Measurements from ENCODE around the gene SLC25A38.
A peak's percentile ranks its signal among the peaks of the same experiment; 100 is the strongest.

Gene SLC25A38

DNA sequence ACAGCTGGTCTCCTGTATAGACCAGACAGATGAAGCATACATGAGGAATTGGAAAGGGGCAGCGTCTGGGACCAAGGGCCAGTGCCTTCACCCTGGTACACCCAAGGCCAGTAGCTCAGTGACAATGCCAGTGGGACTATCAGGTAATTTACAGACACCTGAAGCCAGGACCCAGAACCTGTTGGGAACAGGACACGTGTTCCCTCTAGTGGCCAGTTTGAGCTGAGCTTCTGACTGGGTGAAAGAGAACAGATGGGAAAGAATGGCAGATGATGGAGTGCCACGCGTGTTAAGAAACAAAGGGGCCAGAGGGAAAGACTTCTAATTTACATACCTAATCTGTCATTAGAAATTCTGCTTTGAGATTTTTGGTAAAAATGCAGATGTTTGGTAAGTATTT lies 5.1 kb upstream of the SLC25A38 start:
- DNase-seq = peak; percentile 67

DNA sequence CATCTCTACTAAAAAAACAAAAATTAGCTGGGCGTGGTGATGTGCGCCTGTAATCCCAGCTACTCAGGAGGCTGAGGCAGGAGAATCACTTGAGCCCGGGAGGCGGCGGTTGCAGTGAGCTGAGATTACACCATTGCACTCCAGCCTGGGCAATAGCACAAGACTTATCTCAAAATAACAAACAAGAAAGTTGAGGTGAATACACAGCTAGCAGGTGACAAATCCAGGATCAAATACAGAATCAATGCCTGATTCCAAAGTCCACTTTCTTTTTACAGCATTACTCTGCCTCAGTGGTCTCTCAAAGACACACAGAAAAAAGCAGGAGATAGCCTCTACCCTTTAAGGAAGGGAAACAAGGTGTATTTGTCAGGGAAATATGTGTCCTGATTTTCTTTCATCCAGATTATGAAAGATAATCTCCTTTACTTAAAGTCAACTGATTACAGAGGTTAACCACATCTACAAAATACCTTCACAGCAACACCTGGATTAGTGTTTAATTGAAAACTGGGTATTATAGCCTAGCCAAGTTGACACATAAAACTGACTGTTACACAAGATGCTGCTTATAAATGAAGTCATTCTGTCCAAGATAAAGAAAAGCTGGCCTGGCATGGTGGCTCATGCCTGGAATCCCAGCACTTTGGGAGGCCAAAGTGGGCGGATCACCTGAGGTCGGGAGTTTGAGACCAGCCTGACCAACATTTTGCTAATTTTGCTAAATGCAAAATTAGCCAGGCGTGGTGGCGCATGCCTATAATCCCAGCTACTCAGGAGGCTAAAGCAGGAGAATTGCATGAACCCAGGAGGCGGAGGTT lies 4.0 kb upstream of the SLC25A38 start:
- no peak for DNase-seq

DNA sequence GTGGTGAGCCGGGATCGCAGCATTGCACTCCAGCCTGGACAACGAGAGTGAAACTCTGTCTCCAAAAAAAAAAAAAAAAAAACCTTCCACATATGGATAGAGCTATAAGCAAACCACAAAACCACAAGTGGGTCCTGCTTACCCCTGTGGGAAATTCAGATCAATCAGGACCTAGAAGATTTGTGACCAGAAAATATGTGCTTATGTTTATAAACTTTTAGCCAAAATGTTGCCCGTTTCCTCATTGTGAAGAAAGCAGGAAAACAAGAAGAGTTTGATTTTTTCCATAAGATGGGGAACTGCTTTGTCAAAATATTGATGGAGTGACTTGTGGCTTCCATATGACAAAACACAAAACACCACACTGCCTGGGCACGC lies 3.4 kb upstream of the SLC25A38 start:
- DNase-seq = no peak

DNA sequence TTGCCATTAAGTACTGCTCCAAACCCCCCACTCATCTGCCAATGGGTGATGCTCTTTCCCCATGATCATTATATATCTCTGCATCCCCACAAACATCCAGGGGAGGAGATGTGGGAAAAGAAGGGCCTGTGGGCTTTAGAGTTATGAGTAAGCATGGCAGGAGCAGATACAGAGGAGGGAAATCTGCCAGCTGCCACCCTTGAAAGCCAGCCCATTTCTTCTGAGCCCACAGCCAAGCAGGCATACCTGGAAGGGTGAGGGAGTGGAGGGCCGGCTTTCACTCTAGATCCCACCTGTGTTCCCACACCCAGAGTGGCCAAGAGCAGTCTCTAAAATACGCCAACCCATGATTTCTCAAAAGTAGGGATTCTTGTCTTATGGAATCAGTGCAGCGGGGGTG lies 1.7 kb upstream of the SLC25A38 start:
- no peak for DNase-seq

DNA sequence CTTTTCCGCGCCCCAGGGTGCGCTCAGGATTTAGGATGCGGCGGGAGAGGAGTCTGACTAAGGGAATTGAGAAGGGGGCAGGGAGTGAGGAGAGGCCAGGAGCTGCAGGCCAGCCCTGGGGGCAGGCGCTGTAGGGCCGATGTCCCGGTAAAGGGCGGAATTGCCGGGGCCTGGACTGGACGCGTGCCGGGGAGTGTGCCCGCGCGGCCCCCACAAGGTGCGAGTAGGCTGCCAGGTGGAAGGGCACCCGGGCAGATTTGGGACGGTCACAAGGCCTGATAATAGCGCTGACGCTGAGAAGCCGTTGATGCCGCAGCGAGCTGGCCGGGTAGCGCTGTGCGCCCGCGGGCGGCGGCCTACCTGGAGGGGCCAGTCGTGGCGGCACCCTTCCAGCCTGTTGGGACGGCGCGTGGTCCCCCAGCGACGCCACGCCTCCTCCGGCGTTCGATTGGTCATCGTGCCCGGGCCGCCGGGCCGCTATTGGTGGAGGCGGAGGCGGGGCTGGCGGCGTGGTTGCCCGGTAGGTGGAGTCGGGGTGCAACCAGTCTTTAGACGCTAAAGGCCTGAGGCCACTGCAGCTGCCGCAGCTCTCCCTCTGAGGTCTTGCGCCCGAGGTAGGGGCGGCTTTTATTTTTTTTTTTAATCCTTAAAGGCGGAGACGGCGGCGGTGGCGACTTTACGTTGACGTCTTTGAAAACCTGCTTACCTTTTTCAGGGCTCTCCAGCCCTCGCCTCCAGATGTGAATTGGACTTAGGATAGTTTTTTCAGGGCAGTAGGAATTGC lies 903 bp downstream of the SLC25A38 start:
- DNase-seq = peak; percentile 96

DNA sequence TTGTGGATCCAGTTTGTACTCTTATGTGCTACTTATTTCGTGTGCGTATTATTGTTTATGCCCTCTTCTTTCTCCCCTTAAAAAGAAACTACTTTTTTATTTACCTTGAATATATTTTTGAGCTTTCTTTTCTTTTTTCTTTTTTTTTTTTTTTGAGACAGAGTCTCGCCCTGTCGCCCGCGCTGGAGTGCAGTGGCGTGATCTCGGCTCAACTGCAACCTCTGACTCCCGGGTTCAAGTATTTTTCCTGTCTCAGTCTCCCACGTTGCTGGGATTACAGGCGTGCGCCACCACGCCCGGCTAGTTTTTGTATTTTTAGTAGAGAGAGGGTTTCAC lies 1.5 kb downstream of the SLC25A38 start:
- no peak for DNase-seq

DNA sequence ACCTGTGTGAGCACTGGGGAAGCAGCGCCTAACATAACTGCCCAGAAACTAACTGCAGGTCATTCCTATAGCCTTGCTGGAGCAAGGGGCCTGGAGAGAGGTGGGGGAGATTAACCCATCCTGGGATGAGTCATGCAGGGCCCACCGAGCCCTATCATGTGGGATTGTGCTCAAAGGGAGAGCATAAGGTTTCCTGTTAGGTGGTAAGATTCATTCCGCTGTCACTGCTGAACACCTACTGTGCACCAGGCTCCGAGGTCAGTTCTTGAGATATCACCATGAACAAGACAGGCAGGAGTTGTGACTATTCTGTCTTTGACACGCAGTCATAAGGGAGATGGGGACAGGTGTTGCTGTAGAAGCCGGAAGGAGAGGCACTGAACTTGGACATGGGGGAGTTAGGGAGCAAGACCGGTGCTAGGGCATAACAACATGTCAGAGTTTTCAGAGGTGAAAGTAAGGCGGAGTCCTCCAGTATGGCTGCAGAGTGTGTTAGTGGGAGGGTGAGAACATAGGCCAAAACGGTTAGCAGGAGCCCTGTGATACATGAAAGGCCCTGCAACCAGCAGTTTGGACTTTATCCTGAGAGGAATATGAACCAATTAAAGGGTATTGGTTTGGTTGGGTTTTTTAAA lies 2.4 kb downstream of the SLC25A38 start:
- no peak for DNase-seq

DNA sequence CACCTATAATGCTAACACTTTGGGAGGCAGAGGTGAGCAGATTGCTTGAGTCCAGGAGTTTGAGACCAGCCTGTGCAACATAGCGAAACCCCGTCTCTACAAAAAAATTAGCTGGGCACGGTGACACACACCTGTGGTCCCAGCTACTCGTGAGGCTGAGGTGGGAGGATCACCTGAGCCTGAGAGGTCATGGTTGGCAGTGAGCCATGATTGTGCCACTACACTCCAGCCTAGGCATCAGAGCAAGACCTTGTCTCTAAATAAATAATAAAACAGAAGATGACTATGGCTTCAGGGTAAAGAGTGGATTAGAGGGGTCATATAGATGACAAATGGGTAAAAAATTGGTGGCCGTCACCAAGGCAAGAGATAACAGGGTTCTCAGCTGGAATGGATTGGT lies 3.1 kb downstream of the SLC25A38 start:
- DNase-seq = no peak

DNA sequence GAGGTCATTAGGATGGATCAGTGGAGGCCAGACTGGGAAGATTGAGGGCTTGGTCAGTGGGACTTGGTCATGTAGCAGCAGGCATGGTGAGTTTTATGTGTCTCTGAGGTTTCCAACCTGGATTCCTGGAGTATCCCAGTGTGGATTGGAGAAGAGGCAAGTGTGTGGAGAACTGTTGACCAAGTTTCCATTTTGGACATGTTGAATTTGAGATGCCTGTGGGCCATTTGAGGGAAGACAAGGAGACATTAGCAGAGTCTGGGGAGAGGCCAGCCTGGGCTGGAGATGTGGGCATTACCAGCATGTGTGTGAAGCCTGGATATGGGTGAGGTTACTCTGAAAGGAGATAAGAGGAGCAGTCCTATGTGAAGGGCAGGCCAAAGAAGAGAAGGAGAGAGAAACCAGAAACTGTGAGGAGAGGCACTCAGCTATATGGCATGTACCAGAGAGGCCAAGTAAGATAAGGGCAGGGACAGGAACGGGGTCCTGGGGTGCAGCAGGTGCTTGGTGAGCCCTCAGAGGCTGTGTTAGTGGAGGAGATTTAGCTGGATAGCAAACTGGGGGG lies 4.3 kb downstream of the SLC25A38 start:
- DNase-seq = no peak

DNA sequence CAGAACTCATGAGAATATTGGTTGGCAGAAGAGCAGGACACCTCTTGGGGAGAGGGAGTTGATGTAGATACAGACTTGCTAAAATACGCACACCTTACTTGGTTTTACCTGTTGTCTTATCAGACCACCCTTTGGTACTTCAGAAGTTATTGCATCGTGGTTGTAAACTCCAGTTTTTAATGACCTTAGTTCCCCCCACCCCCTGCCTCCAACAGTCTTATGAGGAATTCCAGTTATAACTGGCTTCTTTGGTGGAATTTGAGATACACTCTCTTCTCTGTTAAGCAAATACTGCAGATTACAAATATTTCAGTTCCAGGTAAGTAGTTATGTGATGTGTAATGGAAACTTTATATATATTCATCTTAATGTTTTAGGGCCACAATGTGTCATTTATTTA lies 5.0 kb downstream of the SLC25A38 start:
- DNase-seq = no peak

DNA sequence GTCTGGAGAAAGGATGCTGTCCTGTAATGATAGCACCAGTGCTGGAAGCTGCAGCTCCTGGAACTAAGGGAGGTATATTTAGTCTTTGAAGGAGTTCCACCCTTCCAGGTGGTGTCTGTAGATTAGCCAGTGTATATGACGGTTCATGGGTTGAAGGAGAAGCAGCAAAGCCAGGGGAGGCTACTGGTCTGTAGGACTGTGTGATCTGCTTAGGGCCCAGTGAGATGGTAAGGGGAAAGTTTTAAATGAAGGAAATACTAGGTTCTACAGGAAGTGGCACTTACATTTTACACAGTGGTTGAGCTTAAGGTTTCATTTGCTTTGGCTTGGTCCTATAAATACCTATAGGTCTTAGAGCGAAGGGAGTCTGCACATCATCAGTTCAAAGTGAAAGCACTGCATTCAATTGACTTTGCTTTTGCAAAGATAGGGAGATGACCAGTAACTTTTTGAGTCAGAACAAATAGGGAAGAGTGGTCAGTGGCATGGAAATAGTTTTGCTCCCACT lies 5.6 kb downstream of the SLC25A38 start:
- no peak for DNase-seq

DNA sequence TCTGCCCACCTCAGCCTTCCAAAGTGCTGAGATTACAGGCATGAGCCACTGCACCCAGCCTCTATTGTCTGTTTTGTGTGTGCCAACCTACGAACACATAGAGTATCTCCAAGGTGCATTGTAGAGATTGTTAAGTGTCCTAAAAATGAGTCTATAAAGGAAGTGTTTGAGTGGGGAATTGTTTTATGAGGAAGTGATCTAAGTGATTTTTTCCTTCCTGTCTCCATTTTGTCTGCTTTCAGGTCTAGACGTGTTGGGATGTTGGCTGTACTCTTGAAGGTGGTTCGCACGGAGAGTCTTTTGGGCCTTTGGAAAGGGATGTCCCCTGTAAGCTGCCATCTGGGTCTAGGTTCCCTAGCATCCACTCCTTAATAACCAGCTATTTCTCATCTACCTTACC lies 7.0 kb downstream of the SLC25A38 start:
- no peak for DNase-seq

DNA sequence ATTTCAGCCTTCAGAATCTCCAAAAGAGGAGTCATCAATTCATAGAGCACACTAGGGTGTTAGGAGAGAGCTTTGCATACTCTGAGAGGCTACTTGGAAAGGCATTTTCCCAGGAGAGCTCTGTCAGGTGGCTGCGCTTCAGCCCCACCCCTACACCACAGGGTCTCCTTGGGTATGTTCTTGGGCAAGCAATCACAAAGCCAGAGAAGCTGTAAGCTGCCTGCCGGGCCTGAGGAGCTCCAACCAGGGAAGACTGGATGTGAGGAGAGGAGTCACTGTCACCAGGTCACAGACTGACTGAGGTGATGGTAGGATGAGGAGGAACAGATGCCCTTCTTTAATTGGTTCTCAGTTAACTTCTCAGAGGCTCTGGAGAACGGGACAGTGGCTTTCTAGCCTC lies 13.5 kb downstream of the SLC25A38 start:
- no peak for DNase-seq

DNA sequence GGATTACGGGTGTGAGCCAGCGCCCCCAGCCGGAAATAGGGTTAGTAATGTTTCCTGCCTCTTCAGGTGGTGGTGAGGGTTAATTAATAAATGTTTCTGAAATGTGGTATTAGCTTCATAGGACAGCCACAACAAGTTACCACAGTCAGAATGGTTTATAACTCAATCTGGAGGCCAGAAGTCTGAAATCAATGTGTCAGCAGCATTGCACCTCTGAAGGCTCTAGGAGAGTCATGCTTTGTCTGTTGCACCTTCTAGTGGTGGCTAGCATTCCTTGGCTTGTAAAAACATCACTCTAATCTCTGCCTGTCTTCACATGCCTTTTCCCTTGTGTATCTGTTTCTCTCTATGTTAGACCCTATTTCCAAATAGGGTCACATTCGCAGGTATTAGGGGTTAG lies 15.5 kb downstream of the SLC25A38 start:
- DNase-seq = no peak

DNA sequence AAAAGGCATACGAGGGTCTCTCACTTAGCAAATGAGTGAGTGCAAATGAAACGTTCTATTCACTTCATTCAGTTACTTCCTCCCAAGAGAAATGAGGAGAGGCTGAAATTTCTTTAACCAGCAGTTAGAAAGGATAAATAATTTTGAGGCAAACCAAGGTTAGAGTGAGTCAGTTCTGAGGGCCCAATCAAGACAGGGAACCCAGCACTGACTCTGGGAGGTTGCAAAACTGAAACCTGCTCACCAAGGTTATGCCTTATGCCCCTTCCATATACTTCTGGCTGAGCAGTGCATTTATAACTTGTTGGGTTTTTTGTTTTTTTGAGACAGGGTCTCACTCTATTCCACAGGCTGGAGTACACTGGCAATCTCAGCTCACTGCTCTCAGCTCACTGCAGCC lies 18.8 kb downstream of the SLC25A38 start:
- no peak for DNase-seq

DNA sequence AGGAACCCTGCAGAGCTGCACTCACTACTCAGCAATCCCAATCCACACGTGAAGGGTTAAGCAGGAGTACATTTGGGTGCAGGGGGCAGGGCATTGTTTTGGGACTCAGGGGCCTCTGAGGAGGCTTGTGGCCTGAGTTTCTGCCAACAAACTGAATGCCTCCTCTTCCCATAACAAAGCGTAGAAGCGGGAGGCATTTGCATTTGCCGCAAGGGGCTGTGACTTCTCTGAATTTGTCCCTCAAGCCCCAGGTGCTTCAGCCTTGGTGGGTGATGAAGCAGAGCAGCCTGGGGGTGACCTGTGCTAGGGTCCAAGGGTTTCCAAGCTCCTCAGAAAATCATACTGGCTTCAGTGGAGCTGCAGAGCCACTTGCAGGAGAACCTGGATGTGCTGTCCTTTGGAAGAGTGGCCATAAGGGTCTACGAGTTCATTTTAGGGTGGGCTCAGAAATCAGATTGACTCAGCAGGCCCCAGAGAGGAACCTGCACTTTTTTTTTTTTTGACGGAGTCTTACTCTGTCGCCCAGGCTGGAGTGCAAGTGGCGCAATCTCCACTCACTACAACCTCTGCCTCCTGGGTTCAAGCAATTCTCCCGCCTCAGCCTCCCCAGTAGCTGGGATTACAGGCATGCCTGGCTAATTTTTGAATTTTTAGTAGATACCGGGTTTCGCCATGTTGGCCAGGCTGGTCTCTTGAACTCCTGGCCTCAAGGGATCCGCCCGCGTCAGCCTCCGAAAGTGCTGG lies 21.9 kb downstream of the SLC25A38 start:
- DNase-seq = no peak

DNA sequence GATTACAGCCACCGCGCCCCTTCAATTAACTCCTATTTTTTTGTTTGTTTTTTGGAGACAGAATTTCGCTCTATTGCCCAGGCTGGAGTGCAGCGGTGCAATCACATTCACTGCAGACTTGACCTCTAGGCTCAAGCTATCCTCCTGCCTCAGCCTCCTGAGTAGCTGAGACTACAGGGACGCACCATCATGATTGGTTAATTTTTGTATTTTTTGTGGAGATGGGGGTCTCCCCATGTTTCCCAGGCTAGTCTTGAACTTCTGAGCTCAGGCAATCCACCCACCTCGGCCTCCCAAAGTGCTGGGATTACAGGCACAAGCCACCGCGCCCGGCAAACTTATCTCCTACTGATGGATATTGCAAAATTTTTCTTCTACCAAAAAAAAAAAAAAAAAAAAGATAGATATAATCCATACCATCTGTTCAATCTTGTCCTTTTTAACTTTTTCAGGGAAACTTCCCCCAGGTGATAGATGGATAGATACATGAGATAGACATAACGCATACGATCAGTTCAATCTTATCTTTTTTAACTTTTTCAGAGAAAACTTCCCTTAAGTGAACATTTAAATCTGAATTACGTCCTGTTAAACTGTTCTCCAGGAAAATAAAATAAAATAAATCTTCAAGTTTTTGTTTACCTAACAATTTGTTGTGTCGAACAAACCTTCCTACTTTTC lies 22.7 kb downstream of the SLC25A38 start:
- DNase-seq = no peak

DNA sequence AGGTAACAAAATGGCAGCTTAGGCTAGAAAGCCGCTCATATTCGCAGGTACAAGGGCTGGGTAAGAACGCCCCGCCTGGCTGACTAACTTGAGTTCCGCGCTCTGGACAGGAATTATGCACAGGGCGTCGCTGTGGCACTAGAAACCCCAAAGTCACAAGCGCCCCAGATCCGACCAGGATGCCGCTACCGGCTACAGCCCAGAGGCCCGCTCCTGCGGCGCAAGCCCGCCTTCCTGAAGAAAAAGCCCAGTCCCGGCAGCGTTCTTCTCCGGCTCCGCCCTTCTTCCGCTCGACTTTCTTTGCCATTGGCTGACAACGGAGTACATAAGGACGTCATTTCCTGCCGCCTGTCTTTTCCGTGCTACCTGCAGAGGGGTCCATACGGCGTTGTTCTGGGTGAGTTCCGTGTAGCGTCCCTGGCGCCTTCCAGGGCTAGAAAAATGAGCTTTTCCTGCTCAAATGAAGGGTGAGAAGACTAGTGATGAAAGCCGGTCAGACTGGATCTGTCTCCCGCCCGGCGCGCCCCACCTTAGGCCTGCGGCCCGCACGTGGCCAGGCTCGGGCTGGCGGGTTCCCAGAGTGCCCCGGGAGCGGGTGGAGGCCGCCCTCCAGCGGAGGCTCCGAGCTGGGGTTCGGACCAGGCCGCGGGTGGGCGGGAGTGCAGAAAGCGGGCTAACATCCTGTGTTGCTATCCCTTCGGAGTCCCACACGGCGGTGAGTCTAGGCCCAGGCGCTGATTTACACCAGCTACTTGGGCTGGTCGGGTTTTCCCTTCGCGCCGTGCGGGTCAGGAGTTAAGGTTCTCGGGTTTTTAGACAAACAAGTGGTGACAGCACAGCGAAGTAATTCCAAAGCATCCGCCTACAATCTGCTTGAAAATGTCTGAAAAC lies 23.4 kb downstream of the SLC25A38 start, which contains the start of gene RPSA:
Gene RPSA (plus strand): TSS at position 353 of the 891 bp plus-strand sequence. CDS start 934 bp downstream, outside the sequence.
- peak; percentile 98 for DNase-seq

DNA sequence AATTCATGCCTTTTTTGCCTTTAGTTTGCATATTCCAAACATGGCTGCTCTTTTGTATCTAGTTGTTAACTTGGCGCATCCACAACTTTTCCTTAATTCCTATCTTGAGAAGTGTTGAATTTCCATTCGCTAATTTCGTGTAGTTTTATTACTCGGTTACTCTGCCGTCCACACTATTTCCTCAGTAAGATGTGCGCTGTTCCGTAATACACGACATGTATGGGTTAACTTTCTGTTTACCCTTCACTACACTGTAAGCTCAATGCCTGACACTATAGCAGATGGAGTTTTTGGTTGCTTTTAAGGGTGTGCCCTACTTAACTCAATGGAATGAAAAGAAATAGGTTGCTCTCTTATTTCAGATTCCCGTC lies 24.1 kb downstream of the SLC25A38 start:
- no peak for DNase-seq

DNA sequence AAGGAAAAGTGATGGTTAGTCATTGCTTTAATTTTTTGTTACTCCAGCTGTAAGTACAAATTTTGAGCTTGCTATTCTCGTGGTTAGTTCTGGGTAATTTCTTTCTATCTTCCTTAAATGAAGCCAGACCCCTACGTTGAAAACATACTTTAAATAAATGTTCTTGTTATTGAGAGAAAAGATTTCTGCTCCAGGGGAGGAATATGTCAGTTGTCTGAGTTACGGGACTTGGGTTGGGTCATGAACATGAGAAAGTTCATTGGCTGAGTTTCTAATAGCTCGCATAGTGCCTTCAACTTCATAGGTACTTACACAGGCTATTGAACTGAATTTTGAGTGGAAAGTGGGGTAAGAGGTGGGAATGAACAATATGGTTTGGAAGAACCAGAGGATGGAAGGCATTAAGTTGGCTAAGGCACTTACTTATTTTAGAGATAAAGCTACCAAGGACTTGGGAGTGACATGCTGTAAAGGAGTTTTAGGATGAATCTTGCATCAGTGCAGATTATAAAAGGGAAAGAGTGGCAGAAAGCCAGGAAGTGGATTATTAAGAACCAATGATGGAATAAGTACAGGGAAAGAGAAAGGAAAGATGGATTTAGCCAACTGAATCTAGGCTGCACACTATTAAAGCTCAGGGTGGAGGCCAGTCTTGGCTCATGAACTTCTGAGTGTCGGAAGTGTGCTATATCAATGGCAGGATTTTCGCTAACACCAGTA lies 24.8 kb downstream of the SLC25A38 start:
- no peak for DNase-seq

Measured in stimulated activated CD4-positive, alpha-beta T cell treated with anti-CD3 and anti-CD28 coated beads, Interleukin-4, amount 100 ng/mL, for 24 hours (primary cell).